Endothelial cell (in vitro differentiated cells): ENCODE data around the gene CLEC18B. TPM values are rescaled to one million over a fixed set of nuclear protein-coding genes. Genes with fewer than 3 reads are reported as not detected.
"Not testable (repeated sequence)": the region's sequence is repeated elsewhere in the genome, so short reads cannot be mapped to it uniquely, and the experiment has no call there.

Source experiments
- DNase-seq: peaks from one replicate; pipeline ENCODE4 v3.0.0; 2021; ENCODE audit warnings: low spot score
- H3K27ac Mint-ChIP-seq: one replicate; pipeline ENCODE4 v1.8.0; 2021; ENCODE audit warnings: mixed read lengths, inconsistent platforms; ENCODE audit not compliant: unreplicated experiment
- H3K27me3 Mint-ChIP-seq: one replicate; pipeline ENCODE4 v1.8.0; 2021; ENCODE audit warnings: mild to moderate bottlenecking, moderate library complexity, mixed read lengths, inconsistent platforms; ENCODE audit not compliant: unreplicated experiment
- H3K36me3 Mint-ChIP-seq: one replicate; pipeline ENCODE4 v1.8.0; 2021; ENCODE audit warnings: mild to moderate bottlenecking, low read depth, mixed read lengths, inconsistent platforms; ENCODE audit not compliant: unreplicated experiment
- H3K4me1 Mint-ChIP-seq: one replicate; pipeline ENCODE4 v1.8.0; 2021; ENCODE audit warnings: mild to moderate bottlenecking, mixed read lengths, inconsistent platforms; ENCODE audit not compliant: unreplicated experiment
- H3K4me3 Mint-ChIP-seq: one replicate; pipeline ENCODE4 v1.8.0; 2021; ENCODE audit warnings: mild to moderate bottlenecking, mixed read lengths, inconsistent platforms; ENCODE audit not compliant: unreplicated experiment
- H3K9me3 Mint-ChIP-seq: one replicate; pipeline ENCODE4 v1.8.0; 2021; ENCODE audit warnings: mixed read lengths, inconsistent platforms; ENCODE audit not compliant: unreplicated experiment
- CTCF ChIP-seq: fragments of 200-600 bp; sonication (generic); IDR thresholded peaks from one replicate; pipeline ENCODE4 v1.5.0; 2021; ENCODE audit warnings: antibody characterized with exemption; ENCODE audit not compliant: unreplicated experiment
- total RNA-seq: library from RNA; stranded (reverse); fragmentation: NEBNext Ultra II Directional; extraction: Animal tissue kit (Norgen Biotek cat#: 25700); gene quantifications from one replicate; pipeline ENCODE4 v1.2.1, GENCODE V29; 2021; ENCODE audit not compliant: unreplicated experiment

The CLEC18B gene
- total RNA-seq, 1 donor from 2014 or later, result 0.26 TPM

GRCh38 chr16:74446866-74447265 is 25.6 kb upstream of the CLEC18B start:
- TF ChIP-seq CTCF, result no peak
- peaks cover 19% of the 10 kb centered on the region for H3K36me3 Mint-ChIP-seq
- H3K4me3 Mint-ChIP-seq, result no peak overlapping the region
- H3K9me3 Mint-ChIP-seq, result no peaks in the 10 kb centered on the region
- DNase-seq, result no peak
- H3K27me3 Mint-ChIP-seq, result peaks cover 3% of the 10 kb centered on the region
- no peak overlapping the region for H3K27ac Mint-ChIP-seq
- H3K4me1 Mint-ChIP-seq, result peaks cover 17% of the 10 kb centered on the region

GRCh38 chr16:74443624-74444346 is 22.5 kb upstream of the CLEC18B start:
- not testable (repeated sequence) for H3K4me1 Mint-ChIP-seq, H3K4me3 Mint-ChIP-seq, H3K27me3 Mint-ChIP-seq, H3K27ac Mint-ChIP-seq, DNase-seq, H3K9me3 Mint-ChIP-seq
- peaks cover 19% of the 10 kb centered on the region for H3K36me3 Mint-ChIP-seq

- TF ChIP-seq CTCF, result no peak
- H3K9me3 Mint-ChIP-seq, result no peaks in the 10 kb centered on the region
- H3K36me3 Mint-ChIP-seq, result peaks cover 18% of the 10 kb centered on the region
- no peak overlapping the region for H3K4me3 Mint-ChIP-seq
- H3K27me3 Mint-ChIP-seq, result peaks cover 3% of the 10 kb centered on the region
- no peak for DNase-seq
- no peak overlapping the region for H3K27ac Mint-ChIP-seq
- peaks cover 6% of the 10 kb centered on the region for H3K4me1 Mint-ChIP-seq
These were observed 18.4 kb upstream of the CLEC18B start for GRCh38 chr16:74439685-74440084.

- no peak for TF ChIP-seq CTCF
- no peak for DNase-seq
- Mint-ChIP-seq H3K27ac (no peak overlapping the region), H3K4me1 (peaks cover 6% of the 10 kb centered on the region), H3K36me3 (peaks cover 18% of the 10 kb centered on the region), H3K9me3 (no peaks in the 10 kb centered on the region), H3K27me3 (peaks cover 3% of the 10 kb centered on the region), H3K4me3 (no peak overlapping the region)
These were observed 17.3 kb upstream of the CLEC18B start for GRCh38 chr16:74438492-74438979.

- H3K36me3 Mint-ChIP-seq, result peaks cover 5% of the 10 kb centered on the region
- H3K9me3 Mint-ChIP-seq, result no peaks in the 10 kb centered on the region
- no peak for TF ChIP-seq CTCF
- no peak overlapping the region for H3K4me3 Mint-ChIP-seq
- H3K27me3 Mint-ChIP-seq, result no peaks in the 10 kb centered on the region
- H3K27ac Mint-ChIP-seq, result no peak overlapping the region
- H3K4me1 Mint-ChIP-seq, result peaks cover 9% of the 10 kb centered on the region
- no peak for DNase-seq
These were observed 10.2 kb upstream of the CLEC18B start for GRCh38 chr16:74431516-74431915.
